DND-41 (cell line): ENCODE data around the gene MOCS2.

Source experiments
- ATAC-seq: fragments of 200-7000 bp; cut with Tn5 transposase; 3 replicates; pipeline ENCODE4 v1.9.1; 2021; ENCODE audit warnings: low read depth; ENCODE audit not compliant: insufficient read depth
- DNase-seq: peaks from one replicate; pipeline ENCODE4 v3.0.0-alpha.2; 2020
- H2AFZ ChIP-seq: 2 replicates; pipeline ENCODE4 v1.6.0; 2012; ENCODE audit warnings: low read depth, low read length
- H3K27ac ChIP-seq: 2 replicates; pipeline ENCODE4 v1.5.1; 2012; ENCODE audit warnings: low read length, inconsistent platforms
- H3K27me3 ChIP-seq: fragments of 200-600 bp; sonication (generic); 2 replicates; pipeline ENCODE4 v1.6.0; 2012; ENCODE audit warnings: low read length, mild to moderate bottlenecking, inconsistent platforms; ENCODE audit not compliant: insufficient read depth, poor library complexity
- H3K36me3 ChIP-seq: 2 replicates; pipeline ENCODE4 v1.5.1; 2012; ENCODE audit warnings: low read length, inconsistent platforms; ENCODE audit not compliant: insufficient read depth
- H3K4me1 ChIP-seq: 2 replicates; pipeline ENCODE4 v1.5.1; 2012; ENCODE audit warnings: mild to moderate bottlenecking, low read length; ENCODE audit not compliant: insufficient read depth
- H3K4me2 ChIP-seq: 2 replicates; pipeline ENCODE4 v1.6.0; 2012; ENCODE audit warnings: mild to moderate bottlenecking, moderate library complexity, low read length, inconsistent platforms; ENCODE audit not compliant: insufficient read depth
- H3K4me3 ChIP-seq, 2 experiments: fragments of 200-600 bp in 1 of 2; shearing (Covaris generic) in 1 of 2; 2 replicates each; pipeline ENCODE4 v1.5.1; 2012 to 2016; ENCODE audit warnings: inconsistent platforms in 2 of 2, low read length in 2 of 2, mild to moderate bottlenecking in 2 of 2, low read depth in 1 of 2, moderate library complexity in 1 of 2
- H3K79me2 ChIP-seq: 2 replicates; pipeline ENCODE4 v1.6.0; 2012; ENCODE audit warnings: low read length, inconsistent platforms; ENCODE audit not compliant: insufficient read depth
- H3K9ac ChIP-seq: 2 replicates; pipeline ENCODE4 v1.6.0; 2012; ENCODE audit warnings: low read depth, mild to moderate bottlenecking, inconsistent platforms, low read length, moderate library complexity
- H3K9me3 ChIP-seq: 2 replicates; pipeline ENCODE4 v1.5.1; 2012; ENCODE audit warnings: low read length, moderate library complexity, mild to moderate bottlenecking, inconsistent platforms; ENCODE audit not compliant: insufficient read depth, severe bottlenecking
- H4K20me1 ChIP-seq: 2 replicates; pipeline ENCODE4 v1.6.0; 2012; ENCODE audit warnings: low read length; ENCODE audit not compliant: insufficient read depth
- EZH2 ChIP-seq: IDR thresholded peaks from 3 replicates; pipeline ENCODE4 v1.6.1; 2012; ENCODE audit warnings: borderline replicate concordance, low read depth, mild to moderate bottlenecking, moderate library complexity, low read length, inconsistent platforms; ENCODE audit not compliant: severe bottlenecking
- TF ChIP-seq, protein P1 (sequence below): IDR thresholded peaks from 2 replicates; pipeline ENCODE4 v1.5.1; 2012; ENCODE audit warnings: borderline replicate concordance, low read length, moderate library complexity, mild to moderate bottlenecking; ENCODE audit not compliant: poor library complexity, severe bottlenecking; ENCODE audit errors: extremely low read depth

MOCS2 gene

DNA sequence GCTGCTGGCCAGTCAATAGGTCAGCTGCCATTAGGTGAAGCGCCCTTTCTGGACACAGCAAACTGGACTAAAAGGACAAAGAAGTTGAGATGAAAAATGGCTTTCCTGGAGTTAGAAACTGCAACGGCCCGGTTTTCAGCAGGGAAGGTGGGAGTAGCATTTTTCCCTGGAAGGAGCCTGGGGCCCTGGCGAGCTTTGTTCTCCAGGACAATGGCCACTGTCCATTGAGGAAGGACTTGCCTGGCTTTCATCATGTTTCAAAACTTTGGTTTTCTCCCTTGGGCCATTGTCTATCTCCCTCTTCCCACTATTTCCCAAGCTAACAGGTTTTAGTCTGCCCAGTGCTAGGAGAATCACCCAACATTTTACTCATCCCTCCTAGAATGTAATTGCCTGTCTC is 56.2 kb downstream of the MOCS2 start:
- H4K20me1 ChIP-seq, result no peaks in the 10 kb centered on the region
- no peaks in the 10 kb centered on the region; the same call in 1 of the 2 replicates for H3K36me3 ChIP-seq
- no peaks in the 10 kb centered on the region for H3K79me2 ChIP-seq
- H3K4me1 ChIP-seq, result 0 out of 2 replicates have a peak, but pooled peaks cover 4% of the 10 kb centered on the region
- H3K4me2 ChIP-seq, result no peak overlapping the region
- H3K27ac ChIP-seq, result no peak overlapping the region
- H3K9me3 ChIP-seq, result no peaks in the 10 kb centered on the region
- no peak overlapping the region for H2AFZ ChIP-seq
- no peaks in the 10 kb centered on the region for H3K27me3 ChIP-seq
- no peak for TF ChIP-seq EZH2
- TF ChIP-seq, protein P1, sequence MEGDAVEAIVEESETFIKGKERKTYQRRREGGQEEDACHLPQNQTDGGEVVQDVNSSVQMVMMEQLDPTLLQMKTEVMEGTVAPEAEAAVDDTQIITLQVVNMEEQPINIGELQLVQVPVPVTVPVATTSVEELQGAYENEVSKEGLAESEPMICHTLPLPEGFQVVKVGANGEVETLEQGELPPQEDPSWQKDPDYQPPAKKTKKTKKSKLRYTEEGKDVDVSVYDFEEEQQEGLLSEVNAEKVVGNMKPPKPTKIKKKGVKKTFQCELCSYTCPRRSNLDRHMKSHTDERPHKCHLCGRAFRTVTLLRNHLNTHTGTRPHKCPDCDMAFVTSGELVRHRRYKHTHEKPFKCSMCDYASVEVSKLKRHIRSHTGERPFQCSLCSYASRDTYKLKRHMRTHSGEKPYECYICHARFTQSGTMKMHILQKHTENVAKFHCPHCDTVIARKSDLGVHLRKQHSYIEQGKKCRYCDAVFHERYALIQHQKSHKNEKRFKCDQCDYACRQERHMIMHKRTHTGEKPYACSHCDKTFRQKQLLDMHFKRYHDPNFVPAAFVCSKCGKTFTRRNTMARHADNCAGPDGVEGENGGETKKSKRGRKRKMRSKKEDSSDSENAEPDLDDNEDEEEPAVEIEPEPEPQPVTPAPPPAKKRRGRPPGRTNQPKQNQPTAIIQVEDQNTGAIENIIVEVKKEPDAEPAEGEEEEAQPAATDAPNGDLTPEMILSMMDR, result no peak
- no peak for DNase-seq
- ATAC-seq, result no peak
- H3K4me3 ChIP-seq, result no peak overlapping the region
- no peak overlapping the region for H3K9ac ChIP-seq

DNA sequence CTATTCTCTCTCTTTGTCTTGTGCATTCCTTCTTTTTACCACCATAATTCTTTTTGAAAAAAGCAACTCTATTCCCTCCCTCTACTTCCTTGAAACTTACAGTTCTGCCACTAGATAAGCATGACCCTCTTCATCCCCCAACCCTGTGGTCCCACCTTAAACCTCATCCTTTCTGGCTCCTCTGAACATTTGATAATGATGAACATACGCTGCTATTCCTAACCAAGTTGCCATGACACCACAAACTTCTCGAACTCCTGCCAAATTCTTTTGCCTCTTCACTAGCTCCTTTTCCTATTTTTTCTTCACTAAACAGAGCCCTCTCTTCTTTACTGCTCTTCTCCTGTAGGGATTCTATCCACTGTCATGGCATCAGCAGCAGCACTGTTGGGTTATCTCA is 57.1 kb downstream of the MOCS2 start:
- ATAC-seq (peak; percentile 75), DNase-seq (peak; percentile 28)
- TF ChIP-seq, protein P1, result no peak
- no peak for TF ChIP-seq EZH2
- Histone ChIP-seq H2AFZ (no peak overlapping the region), H4K20me1 (no peaks in the 10 kb centered on the region), H3K9me3 (no peaks in the 10 kb centered on the region), H3K4me1 (0 out of 2 replicates have a peak, but pooled peaks cover 4% of the 10 kb centered on the region), H3K4me3 (no peak overlapping the region), H3K4me2 (no peak overlapping the region), H3K36me3 (no peaks in the 10 kb centered on the region), H3K27me3 (no peaks in the 10 kb centered on the region), H3K9ac (no peak overlapping the region), H3K79me2 (no peaks in the 10 kb centered on the region), H3K27ac (no peak overlapping the region)

DNA sequence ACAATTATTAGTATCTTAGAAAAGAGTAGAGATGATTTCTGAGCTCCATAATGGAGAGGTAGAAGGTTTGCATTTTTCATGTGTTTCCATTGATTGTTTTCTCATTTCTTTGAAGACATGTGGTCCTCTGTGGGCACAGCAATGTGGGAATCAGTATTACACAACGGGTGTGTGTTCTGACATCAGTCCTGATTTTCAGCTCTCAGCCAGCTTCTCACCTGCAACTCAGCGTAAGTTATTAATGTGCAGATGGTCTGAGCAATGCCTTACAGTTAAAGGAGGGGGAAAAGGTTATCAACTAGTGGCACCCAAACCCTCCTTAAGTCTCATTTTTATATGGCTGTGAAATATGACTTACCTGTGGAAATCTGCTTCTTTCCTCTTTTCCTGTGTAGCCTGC is 61.3 kb downstream of the MOCS2 start:
- Histone ChIP-seq H3K27ac (no peak overlapping the region), H4K20me1 (no peaks in the 10 kb centered on the region), H3K4me1 (0 out of 2 replicates have a peak, but pooled peaks cover 4% of the 10 kb centered on the region), H3K9ac (no peak overlapping the region), H2AFZ (no peak overlapping the region), H3K4me2 (no peak overlapping the region), H3K9me3 (no peaks in the 10 kb centered on the region), H3K79me2 (no peaks in the 10 kb centered on the region), H3K36me3 (no peaks in the 10 kb centered on the region), H3K4me3 (no peak overlapping the region), H3K27me3 (no peaks in the 10 kb centered on the region)
- TF ChIP-seq, protein P1, result no peak
- TF ChIP-seq EZH2, result no peak
- ATAC-seq, result no peak
- DNase-seq, result no peak
